Superior temporal gyrus (tissue), 1 donor: ENCODE results near the gene MRGPRG.

Source experiments
- DNase-seq: peaks from one replicate; pipeline ENCODE4 v3.0.0-alpha.2; 2016; ENCODE audit errors: extremely low spot score

Gene MRGPRG

DNA sequence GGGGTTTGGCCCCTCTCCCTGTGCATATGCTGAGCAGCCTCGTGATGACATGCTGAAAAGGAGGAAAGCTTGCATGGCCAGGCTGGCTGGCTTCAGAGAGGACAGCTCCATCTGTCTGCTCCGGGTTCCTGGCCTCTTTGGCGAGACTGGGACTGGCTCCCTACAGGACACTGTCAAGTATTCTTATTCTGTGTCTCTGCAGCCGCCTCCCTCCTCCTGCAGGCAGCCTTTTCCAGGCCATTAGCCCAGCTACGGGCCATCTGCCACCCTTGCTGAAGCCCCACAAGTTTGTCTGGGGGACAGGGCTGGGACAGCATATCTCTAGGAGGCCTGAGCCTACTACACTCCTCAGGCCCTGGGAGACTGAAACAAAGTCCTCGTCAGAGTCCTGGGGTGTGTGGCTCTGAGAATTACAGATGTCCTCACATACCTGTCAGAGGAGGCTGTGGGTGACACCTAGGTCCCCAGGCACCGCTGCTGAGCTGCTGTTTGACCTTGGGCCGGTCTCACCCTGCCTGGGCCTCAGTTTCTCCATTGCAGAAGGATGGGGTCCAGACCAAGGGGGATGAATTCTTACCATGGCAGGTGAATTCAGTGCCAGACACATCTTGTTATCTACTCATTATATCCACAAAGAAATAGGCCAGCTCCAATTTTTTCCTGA, 11.0 kb downstream of the MRGPRG start:
- DNase-seq: no peak

GRCh38 chr11:3206922-3207204, 11.8 kb downstream of the MRGPRG start:
- no peak for DNase-seq

- no peak for DNase-seq
Measured at GRCh38 chr11:3206156-3206921, 12.3 kb downstream of the MRGPRG start.

DNA sequence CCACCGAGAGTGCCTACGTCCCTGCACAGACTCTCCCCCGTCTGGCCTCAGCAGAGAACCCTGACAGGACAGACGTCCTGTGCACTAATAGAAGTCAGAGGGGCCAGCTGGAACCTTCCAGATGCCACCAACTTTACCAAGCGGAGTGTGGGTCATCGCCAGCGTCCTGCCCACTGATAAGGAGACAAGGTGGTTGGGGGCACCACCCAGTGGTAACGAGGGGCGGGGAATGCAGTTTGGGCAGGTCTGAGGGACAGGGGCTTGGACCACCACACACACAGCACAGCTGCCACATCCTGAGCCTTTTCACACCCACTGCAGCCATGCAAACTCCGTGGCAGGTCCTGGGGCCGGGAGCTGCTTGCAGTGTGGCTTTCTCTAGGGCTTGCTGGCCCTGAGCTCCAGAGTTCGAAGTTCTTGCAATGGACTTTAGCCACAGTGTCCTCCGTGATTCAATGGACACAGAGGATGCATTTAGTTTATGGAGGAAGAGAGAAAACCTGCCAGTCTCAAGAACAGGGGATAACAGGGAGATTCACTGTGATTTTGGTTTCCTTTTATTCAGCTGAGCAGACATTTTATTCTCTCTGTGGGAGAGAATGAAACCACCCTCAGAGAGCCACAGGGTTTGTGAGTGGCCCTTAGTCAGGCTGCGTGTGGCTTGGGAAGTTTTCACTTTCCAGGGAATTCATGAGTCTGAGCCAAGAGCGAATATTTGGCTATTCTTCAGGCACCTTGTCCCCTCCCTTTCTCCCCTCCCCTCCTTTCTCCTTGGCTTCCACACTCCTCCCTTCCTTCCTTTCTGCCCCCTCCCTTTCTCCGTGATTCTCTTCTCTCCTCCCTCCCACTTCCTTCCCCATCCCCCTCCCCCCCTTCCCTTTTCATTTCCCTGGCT, 13.1 kb downstream of the MRGPRG start:
- DNase-seq: no peak

DNA sequence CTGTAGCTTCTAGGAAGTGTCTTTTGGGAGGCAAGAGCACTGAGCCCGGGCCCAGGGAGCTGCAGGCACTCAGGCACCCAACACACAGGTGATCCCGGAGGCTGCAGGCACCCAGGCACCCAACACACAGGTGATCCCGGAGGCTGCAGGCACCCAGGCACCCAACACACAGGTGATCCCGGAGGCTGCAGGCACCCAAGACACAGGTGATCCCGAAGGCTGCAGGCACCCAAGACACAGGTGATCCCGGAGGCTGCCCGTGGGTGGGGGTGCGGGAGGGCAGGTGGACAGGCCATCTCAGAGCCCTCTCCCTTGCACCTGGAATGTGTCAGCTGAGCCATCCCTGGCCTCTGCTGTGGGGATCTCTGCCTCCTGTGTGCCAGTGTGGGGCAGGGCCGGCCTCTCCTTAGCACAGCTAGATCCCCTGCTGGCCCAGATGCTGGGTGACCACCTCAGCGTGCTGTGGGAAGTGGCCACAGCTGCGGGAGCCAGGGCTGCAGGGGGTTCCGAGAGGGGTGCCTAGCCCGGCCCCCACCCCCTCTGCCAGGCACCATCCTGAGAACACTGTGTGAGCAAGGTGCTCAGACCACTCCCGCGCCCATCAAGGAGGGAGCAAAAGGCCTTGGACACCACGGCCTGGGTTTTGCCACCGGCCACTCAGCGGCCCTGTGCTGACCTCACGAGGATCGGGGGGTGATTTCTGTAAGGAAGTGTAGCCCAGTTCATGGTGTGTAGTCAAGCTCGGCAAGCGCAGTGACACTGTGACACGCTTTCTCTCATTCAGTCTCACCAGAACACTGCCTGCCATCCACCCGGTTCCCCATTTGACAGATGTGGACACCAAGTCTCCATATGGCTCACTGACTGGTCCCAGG, 14.2 kb downstream of the MRGPRG start:
- no peak for DNase-seq

- no peak for DNase-seq
Measured at GRCh38 chr11:3203221-3204043, 15.2 kb downstream of the MRGPRG start.

DNA sequence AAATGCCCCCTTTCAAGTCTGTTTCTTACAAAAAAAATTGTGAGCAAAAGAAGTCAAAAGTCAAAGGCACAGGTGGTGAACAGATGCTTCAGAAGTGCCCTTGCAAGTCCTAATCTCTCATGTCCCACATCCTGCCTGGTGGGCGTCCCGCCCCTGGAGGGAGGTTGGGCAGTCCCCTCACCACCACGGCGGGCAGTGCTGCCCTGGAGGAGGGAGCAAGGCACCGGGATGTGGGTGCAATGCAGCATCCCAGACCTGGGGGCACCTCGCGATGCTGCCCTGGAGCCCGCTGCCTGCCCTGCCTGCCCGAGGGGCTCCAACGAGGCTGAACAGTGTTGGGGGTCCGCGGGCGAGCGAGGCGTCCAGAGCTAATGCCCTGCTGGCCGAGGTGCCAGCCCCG, 15.9 kb downstream of the MRGPRG start:
- DNase-seq: no peak

GRCh38 chr11:3202305-3202704, 16.3 kb downstream of the MRGPRG start:
- no peak for DNase-seq

DNA sequence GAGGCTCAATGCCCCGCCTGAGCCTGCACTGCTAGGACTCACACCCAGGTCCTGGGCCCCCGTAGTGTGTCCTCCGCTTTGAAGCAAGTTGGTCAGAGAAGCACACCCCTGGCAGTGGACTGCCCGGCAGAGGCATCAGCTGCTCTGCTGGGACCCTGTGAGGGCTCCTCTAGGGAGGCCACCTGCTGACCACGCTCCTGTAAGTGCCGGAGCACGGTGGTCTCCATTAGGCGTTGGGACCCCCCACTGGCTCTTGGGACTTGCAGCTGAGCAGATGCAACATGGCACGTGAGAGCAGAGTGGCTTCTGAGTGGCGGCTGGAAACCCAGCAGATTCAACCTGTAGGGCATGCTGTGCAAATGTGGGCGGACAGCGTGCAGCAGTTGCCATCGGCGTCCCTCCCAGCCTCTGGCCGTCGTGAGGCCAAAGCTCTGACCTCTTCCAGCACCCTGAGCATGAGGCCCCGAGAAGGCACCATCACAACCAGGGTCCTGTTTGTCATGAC, 16.9 kb downstream of the MRGPRG start:
- no peak for DNase-seq

GRCh38 chr11:3201112-3201581, 17.5 kb downstream of the MRGPRG start:
- no peak for DNase-seq

DNA sequence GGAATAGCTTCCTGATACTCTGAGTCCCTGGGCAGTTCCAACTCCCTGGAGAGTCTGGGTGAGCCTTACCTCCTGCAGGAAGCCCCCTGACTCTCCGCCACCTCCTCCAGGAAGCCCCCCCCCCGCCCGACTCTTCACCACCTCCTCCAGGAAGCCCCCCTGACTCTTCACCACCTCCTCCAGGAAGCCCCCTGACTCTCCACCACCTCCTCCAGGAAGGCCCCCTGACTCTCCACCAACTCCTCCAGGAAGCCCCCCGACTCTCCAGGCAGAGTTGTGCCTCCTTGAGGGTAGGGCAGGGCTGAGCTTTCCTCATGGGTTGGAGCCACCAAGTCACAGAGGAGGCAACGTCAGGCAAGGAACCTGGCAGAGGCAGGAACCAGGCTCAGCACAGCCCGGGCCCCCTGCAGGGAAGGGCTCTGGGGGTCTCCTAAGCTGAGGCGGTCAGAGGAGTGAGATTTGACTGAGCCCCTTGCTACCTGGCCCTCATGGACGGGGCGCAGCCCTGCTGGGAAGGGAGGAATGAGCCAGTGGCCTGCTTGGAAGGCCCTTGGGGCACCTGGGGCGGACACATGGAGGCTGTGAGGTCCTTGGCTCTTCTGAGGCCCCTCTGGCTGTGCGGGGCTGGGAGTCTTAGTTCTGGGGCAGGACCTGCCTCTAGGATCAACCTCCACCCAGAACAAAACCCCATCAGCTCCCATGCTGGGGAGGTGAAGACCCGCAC, 18.1 kb downstream of the MRGPRG start:
- DNase-seq: no peak

DNA sequence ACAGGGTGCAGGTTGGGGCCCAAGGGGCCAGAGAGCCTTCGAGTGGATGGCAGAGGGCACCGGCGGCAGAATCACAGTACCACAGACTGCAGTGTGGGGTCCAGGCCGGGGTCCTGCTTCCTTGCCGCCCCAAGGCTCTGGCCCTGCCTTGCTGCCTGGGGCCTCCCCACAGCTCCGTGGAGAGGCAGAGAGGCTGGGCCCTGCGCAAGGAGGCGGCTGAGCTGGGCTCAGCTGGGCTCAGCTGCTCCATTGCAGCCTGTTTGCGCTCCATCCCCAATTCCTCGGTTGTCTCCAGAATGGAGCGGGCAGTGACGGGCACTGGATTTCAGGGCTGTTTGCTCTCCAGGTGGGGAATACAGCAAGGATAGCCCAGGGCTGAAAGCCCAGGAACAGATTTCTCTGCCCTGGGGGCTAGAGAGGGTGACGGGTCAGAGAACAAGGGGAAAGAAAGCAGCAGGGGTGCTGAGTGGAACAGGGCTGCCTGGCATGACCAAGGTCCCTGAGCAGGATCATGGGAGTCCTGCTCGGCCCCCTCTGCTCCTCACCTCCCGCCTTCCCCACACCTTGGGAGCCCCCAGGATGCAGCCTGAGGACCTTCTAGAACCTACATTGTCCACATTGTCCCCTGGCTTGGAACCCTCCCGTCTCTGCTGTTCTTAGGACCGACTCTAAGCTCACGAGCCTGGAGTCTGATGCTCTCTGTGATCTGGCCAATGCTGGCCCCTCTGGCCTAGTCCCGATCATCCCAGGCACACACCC, 18.9 kb downstream of the MRGPRG start:
- DNase-seq: no peak

DNA sequence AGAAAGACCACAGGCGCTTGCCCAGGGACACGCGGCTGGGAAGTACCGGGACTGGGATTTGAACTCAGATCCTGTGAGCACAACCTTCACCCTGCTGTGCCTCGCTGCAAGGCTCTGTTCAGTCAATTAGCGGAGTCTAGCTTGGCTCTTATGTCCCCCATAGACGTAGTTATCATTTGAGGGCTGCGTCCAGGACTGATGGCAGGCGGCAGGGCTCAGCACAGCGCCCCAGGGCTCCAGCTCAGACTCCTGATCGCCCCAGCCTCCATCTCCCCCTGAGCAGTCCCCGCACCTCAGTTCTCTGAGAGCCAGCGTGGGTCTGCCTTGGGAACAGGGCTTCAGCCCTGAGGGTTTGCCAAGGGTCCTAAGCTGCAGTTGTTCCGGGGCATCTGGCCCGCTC, 19.8 kb downstream of the MRGPRG start:
- no peak for DNase-seq

DNA sequence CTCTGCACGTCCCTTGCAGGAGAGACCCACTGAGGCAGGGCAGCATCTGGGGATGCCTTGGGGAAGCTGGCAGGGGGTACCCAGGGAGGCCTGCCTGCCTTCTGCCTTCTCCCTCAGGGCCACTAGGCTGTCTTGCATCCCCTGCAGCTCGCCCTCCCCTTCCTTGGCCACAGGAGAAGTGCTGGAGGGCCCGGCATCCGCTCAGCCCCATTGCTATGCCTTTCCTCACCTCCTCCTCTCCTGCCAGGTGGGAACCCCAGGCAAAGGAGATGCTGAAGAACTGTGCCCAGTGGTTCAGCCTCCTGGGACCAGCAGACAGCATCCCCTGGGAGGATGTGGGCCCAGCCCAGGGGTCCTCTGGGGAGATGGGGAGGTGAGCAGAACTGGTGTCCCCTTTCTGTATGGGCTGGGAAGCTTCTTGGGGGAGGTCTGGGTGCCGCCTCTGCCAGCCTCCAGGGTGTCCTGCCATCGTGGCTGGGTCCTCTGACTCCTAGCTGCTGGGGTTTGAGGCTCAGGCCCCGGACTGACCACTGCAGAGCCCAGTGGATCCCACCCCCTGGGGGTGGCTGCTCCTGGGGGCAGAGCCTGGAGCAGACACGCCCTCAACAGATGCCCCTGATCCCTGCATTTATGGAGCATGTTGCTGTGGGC, 20.6 kb downstream of the MRGPRG start:
- no peak for DNase-seq

GRCh38 chr11:3197044-3197695, 21.4 kb downstream of the MRGPRG start:
- no peak for DNase-seq

DNA sequence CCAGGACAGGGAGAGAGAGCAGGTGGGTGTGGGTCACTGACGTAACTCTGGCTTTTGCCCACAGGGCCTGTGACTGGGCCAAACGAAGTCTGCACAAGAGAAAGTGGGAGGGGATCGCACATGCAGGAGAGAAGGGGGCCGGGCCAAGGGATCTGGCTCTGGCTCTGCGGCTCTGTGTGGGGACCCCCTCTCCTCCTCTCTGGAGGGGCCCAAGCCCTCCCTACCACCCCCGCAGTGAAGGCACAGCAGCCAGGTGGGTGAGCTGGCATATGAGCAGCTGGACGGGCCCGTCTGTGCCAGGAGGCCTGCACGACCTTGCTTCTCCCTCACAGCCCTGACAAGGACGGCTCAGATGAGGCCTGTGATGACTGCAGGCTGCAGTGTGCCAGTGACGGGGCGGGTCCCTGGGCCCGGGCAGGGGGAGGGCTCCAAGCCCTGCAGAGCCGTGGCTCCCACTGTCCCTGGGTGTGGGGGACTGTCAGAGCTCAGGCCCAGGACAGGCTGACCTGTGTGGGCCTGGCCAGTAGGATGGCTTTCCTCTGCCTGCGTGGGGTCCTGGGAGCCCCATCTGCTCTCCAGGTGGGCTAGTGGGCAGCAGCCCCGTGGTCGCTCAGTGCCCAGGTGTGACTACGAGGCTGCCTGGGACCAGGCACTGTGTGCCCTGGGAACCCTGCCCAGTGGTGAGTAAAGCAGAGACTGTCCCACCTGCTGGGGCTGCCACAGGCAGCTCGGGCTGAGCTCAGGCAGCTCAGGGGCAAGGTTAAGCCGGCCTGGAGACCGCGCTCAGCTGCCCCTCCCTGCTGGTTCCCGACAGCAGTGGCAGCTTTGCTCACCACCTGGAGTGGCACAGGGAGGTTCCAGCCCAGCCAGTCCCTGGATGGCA, 22.2 kb downstream of the MRGPRG start:
- DNase-seq: no peak
